Middle frontal gyrus (tissue), 1 donor: Measurements from ENCODE around the gene KLF2.

Experiments
- DNase-seq: peaks from one replicate; pipeline ENCODE4 v3.0.0-alpha.2; 2015; ENCODE audit warnings: low spot score; ENCODE audit errors: extremely low spot score

Gene KLF2

DNA sequence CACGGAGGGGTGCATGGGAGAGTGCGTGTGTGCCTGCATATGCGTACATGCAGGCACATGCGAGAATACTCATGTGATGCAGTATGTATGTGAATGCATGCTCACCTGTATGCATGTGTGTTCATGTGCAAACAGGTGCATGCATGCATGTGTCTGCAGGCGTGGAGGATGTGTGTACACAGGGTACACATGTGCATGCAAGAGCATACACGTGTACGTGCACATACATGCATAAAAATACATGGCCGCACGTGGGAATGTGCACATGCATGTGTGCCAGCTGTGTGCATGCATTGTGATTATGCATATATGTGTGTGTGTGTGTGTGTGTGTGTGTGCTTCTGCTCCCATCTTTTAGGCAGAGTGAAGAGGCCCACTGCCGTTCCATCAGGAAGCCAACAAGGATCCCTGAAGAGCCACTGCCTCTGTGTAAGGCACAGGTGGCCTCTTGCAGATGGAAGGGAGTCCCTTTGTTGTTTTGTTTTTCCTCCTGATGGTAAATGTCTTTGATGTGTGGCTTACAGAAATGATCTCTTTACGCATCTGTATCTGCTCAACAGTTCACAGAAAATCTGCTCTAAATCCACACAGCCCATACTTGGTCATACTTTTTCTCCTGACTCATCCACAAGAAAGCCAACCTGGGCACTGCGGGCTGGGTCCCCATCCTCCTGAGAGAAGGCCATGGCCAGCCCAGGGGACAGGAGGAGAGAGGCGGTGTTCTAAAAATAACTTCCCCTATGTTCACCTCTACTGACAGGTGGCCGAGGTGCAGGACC lies 50.7 kb downstream of the KLF2 start:
- DNase-seq: no peak

DNA sequence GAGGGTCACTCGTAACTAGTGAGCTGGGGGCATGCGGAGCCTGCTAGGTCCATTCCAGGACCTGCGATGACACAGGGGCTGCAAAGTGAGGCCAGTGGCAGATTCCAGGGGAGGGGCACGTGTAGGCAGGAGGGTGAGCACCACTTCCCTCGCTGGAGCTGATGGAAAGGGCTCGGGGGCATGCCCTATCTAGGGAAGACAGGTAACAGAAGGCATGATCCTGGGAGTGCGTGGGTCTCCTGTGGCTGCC lies 51.2 kb downstream of the KLF2 start:
- DNase-seq: no peak

DNA sequence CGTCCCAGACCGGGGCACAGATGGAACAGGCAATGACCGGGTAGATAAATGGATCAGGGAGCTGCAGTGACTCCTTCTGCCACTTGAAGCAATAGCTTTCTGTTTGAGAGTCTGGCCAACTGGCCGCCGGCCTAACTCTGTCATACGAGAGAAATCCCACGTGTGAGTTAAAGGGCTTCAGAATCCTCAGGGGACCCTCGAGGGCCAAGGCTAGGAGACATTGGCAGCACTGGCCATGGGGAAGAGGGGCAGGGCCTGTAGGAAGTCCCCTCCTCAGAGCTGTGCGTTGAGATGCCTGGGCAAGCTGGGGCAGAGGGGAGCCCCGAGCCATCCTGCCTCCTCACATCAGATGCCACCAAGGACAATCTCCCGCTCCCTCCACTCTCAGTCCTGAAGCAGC lies 51.6 kb downstream of the KLF2 start:
- DNase-seq: no peak

DNA sequence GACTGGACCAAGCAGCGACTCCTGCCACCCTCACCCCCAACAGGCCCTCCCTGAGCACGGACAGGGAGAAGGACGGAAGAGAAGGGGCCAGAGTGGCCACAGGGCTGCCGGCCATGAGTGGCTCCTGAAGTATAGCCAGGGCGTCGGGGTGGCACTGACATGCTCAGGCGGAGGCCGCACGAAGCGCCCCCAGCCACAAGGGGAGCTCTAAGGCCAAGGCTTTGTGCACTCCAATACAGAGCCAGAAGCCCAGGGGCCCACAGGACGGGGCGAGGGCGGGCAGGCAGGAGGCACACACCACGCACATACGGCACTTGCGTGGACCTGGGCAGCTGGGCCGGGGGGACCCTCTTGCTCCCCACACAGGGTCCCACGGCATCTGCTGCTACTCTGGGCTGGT lies 52.0 kb downstream of the KLF2 start:
- no peak for DNase-seq

DNA sequence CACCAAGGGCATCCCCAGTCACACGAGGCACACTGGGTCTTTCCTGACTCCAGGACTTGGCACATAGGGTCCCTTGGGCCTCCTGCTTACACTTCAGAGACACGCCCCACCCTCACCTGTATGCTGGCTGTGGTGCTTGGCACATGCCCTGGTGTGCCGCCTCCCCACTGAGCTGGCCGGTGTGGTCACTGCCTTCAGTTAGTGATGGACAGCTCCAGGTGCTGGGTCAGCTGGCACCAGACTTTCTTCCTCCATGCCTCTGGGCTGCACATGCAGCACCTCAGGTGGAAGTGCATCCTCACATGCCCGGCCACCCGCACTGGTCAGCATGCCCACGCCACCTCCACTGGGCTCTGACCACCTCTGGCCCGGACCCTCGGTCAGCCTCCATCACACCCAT lies 52.9 kb downstream of the KLF2 start:
- DNase-seq: no peak
